Ovary (tissue), 3 donors: ENCODE measurements around the gene NEDD9.

Experiments
- CTCF ChIP-seq, 3 donors: fragments of 450-650 bp in 2 of 3; fragments of 200-600 bp in 1 of 3; IDR thresholded peaks; one replicate each; pipeline versions ENCODE4 v1.5.1 to v1.8.0; 2016 to 2022; ENCODE audit warnings: antibody characterized with exemption in 3 of 3, mild to moderate bottlenecking in 1 of 3
- EP300 ChIP-seq: sonication (generic); formaldehyde crosslinking; IDR thresholded peaks from one replicate; pipeline ENCODE4 v1.6.1; 2017; ENCODE audit warnings: antibody characterized with exemption
- POLR2A ChIP-seq: fragments of 450-650 bp; IDR thresholded peaks from one replicate; pipeline ENCODE4 v1.6.1; 2017; ENCODE audit warnings: antibody characterized with exemption, mild to moderate bottlenecking, moderate library complexity
- donor health status: DM: no; HTN: no; CAD: no.

DNA sequence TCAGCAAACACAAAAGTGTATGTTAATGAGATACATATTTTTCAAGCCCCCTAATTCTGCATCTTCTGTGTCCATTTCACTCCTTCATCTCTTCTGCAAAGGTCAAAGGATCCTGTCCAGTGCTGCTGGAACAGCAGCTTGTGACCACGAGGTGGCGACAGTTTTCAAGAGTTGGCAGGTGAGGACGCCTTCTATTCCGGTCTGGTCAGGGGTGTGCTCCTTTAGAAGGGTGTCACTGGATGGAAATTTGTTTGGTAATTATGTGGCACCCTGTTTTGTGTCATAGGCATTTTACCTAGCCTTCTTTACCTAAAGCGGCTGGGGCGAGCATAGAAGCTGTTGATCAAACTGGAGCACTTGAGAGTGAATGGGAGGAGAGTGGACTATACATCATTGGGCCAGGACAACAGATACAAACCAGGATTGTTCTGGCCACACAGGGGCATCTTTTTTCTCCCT is 88.0 kb downstream of the NEDD9 start:
- TF ChIP-seq CTCF (IDR thresholded peaks at IDR 0.05) (peak; percentile 53 to 72 (median 63)), POLR2A (no peak), EP300 (no peak)
